Activated CD4-positive, alpha-beta memory T cell treated with anti-CD3 and anti-CD28 coated beads, Interleukin-2, amount 10 ng/mL, durations not matched to agents 7 days and 5 days (primary cell): ENCODE results near the gene KIF5C. TPM values are rescaled to one million over a fixed set of nuclear protein-coding genes. Genes with fewer than 3 reads are reported as not detected.
A peak's percentile ranks its signal among the peaks of the same experiment; 100 is the strongest.
"Not testable (repeated sequence)": the region's sequence is repeated elsewhere in the genome, so short reads cannot be mapped to it uniquely, and the experiment has no call there.

Source experiments
- CTCF ChIA-PET: fragments of 350-600 bp; sonication (Branson Sonifier 250); formaldehyde crosslinking; loops from one replicate; lab custom pipeline; 2021; ENCODE audit warnings: antibody characterized with exemption, inconsistent platforms; lab: Charles Lee
- POLR2A ChIA-PET: fragments of 350-600 bp; sonication (Branson Sonifier 250); formaldehyde crosslinking; loops from one replicate; lab custom pipeline; 2021; ENCODE audit warnings: antibody characterized with exemption; lab: Charles Lee
- DNase-seq: peaks from one replicate; pipeline ENCODE4 v3.0.0-alpha.2; 2020
- H3K27ac Mint-ChIP-seq: one replicate; pipeline ENCODE4 v1.8.0; 2021; ENCODE audit warnings: mild to moderate bottlenecking, mixed read lengths
- H3K27me3 Mint-ChIP-seq: one replicate; pipeline ENCODE4 v1.8.0; 2021; ENCODE audit warnings: mixed read lengths
- H3K36me3 Mint-ChIP-seq: one replicate; pipeline ENCODE4 v1.8.0; 2021; ENCODE audit warnings: low read depth, mixed read lengths
- H3K4me1 Mint-ChIP-seq: one replicate; pipeline ENCODE4 v1.8.0; 2021; ENCODE audit warnings: mixed read lengths
- H3K4me3 Mint-ChIP-seq: one replicate; pipeline ENCODE4 v1.8.0; 2021; ENCODE audit warnings: mild to moderate bottlenecking, mixed read lengths
- H3K9me3 Mint-ChIP-seq: one replicate; pipeline ENCODE4 v1.8.0; 2021; ENCODE audit warnings: mixed read lengths
- total RNA-seq, 2 experiments: library from RNA; stranded (reverse); gene quantifications; one replicate each; pipeline ENCODE4 v1.2.3, GENCODE V29; 2021

The KIF5C gene
- total RNA-seq, 2 experiments from 2014 or later, result 14.7 to 21.7 TPM

DNA sequence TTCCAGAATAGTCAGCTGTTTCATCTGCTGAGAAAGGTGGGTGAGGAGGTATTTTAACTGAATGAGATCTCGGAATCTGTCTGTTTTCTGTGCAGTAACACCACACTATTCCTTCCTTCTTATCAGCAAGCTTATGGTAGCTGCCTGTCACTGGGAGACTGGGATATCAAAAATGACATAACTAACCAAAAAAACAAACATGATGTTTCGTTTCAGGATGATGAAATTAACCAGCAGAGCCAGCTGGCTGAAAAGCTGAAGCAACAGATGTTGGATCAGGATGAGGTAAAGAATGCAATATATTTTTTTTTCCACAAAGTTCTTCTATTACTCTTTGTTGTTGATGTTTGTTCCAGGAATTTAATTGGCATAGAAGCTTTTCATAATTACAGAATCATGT lies 103.7 kb downstream of the KIF5C start:
- Mint-ChIP-seq H3K4me1 (no peaks in the 10 kb centered on the region), H3K4me3 (no peak overlapping the region), H3K27ac (no peak overlapping the region), H3K9me3 (no peaks in the 10 kb centered on the region), H3K27me3 (no peaks in the 10 kb centered on the region), H3K36me3 (peaks cover 24% of the 10 kb centered on the region)
- CTCF ChIA-PET, result interaction anchor here (1.1 kb wide), 1 partner anchor 40 kb away, joined by 3 read pairs; no protein-coding TSS in a partner anchor
- no peak for DNase-seq
- POLR2A ChIA-PET, result no interaction called here

DNA sequence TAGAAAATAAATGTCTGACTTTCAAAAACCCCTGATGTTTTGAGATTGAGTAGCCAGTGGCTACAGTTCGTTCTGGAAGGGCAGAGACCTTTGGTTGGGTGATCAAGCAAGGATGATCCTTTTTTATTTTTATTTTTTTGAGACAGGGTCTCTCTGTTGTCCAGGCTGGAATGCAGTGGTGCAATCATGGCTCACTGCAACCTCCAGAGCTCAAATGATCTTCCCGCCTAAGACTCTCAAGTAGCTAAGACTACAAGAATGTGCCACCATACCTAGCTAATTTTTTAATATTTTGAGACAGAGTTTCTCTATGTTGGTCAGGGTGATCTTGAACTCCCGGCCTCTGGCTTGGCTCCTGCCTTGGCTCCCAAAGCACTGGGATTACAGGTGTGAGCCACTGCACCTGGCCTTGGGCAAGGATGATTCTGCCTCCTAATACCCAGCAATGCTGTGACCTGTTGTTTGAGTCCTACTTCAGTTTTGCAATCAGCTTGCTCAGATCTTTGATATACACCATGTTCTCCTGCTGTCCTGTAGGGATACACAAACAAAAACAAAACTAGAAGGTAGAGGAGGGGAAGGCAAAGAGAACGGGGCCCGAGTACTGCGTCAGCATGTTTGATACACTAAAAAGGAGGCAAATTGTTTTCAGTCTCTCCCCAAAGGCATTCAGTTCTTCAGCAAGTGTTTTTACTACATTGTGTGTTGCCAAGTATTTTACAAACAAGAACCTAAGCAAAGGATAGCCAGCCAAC lies 104.3 kb downstream of the KIF5C start:
- H3K4me1 Mint-ChIP-seq, result no peaks in the 10 kb centered on the region
- no peak overlapping the region for H3K4me3 Mint-ChIP-seq
- H3K36me3 Mint-ChIP-seq, result peaks cover 27% of the 10 kb centered on the region
- DNase-seq, result no peak
- H3K9me3 Mint-ChIP-seq, result no peaks in the 10 kb centered on the region
- no peak overlapping the region for H3K27ac Mint-ChIP-seq
- no peaks in the 10 kb centered on the region for H3K27me3 Mint-ChIP-seq
- CTCF ChIA-PET, result interaction anchor here (0.5 to 1.1 kb wide), 2 partner anchors 39 to 42 kb away, joined by 3 to 4 read pairs; no protein-coding TSS in a partner anchor
- POLR2A ChIA-PET, result no interaction called here

DNA sequence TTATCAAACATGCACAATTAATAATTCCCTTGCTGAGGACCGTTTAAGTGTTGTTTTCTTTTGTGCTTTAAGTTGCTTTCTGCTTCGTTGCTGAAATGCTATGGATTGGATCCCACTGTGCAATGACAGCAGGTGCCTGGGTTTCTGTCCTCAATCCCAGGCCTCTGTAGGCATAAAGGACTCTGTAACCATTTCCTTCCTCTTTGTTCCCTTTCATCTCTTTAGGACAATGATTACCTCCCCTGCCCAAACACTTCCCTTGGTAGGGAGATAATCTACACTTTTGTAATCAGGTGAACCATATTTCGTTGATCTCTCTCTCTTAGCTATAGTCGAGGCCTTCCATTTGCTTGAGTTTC lies 104.9 kb downstream of the KIF5C start:
- H3K27me3 Mint-ChIP-seq, result no peaks in the 10 kb centered on the region
- POLR2A ChIA-PET, result interaction anchor here (0.6 kb wide), 1 partner anchor 265 kb away, joined by 3 read pairs; no protein-coding TSS in a partner anchor
- H3K4me3 Mint-ChIP-seq, result no peak overlapping the region
- CTCF ChIA-PET, result interaction anchor here (1.7 kb wide), 1 partner anchor 38 kb away, joined by 7 read pairs; no protein-coding TSS in a partner anchor
- no peak for DNase-seq
- no peaks in the 10 kb centered on the region for H3K4me1 Mint-ChIP-seq
- no peak overlapping the region for H3K27ac Mint-ChIP-seq
- H3K36me3 Mint-ChIP-seq, result peaks cover 24% of the 10 kb centered on the region
- H3K9me3 Mint-ChIP-seq, result no peaks in the 10 kb centered on the region

DNA sequence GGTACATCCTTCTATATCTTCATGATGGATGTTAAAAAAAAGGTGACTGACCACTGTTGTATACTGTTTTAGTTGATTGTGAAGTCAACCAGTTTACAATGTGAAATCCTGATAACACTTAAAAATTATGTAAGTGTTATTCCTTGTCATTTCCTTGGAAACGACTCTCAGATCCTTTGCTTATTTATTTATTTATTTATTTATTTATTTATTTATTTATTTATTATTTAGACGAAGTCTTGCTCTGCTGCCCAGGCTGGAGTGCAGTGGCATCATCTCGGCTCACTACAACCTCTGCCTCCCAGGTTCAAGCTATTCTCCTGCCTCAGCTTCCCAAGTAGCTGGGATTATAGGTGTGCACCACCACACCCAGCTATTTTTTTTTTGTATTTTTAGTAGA lies 105.5 kb downstream of the KIF5C start:
- ChIA-PET CTCF (interaction anchor here (1.2 to 1.7 kb wide), 2 partner anchors 10 to 37 kb away, joined by 3 to 7 read pairs; no protein-coding TSS in a partner anchor), POLR2A (interaction anchor here (0.6 kb wide), 1 partner anchor 265 kb away, joined by 3 read pairs; no protein-coding TSS in a partner anchor)
- not testable (repeated sequence) for H3K4me3 Mint-ChIP-seq, H3K27ac Mint-ChIP-seq, DNase-seq, H3K9me3 Mint-ChIP-seq, H3K27me3 Mint-ChIP-seq, H3K4me1 Mint-ChIP-seq
- peaks cover 27% of the 10 kb centered on the region for H3K36me3 Mint-ChIP-seq

DNA sequence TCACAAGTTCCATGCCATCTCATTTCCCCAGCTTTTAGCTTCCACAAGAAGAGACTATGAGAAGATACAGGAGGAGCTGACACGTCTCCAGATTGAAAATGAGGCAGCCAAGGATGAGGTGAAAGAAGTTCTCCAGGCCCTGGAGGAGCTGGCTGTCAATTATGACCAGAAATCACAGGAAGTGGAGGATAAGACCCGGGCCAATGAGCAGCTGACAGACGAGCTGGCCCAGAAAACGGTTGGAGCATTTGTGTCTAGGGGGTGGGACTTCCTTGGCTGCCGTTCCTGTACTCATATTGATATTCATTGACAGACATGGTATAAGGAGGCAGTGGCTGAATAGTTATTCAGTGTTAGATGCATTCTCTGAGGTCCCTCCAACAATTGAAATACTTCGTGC lies 106.3 kb downstream of the KIF5C start:
- ChIA-PET POLR2A (no interaction called here), CTCF (interaction anchor here (1.0 to 1.7 kb wide), 4 partner anchors 9 to 59 kb away, joined by 3 to 7 read pairs (median 3); no protein-coding TSS in a partner anchor)
- no peak overlapping the region for H3K27ac Mint-ChIP-seq
- peaks cover 27% of the 10 kb centered on the region for H3K36me3 Mint-ChIP-seq
- no peaks in the 10 kb centered on the region for H3K27me3 Mint-ChIP-seq
- no peaks in the 10 kb centered on the region for H3K4me1 Mint-ChIP-seq
- no peak overlapping the region for H3K4me3 Mint-ChIP-seq
- no peak for DNase-seq
- no peaks in the 10 kb centered on the region for H3K9me3 Mint-ChIP-seq

DNA sequence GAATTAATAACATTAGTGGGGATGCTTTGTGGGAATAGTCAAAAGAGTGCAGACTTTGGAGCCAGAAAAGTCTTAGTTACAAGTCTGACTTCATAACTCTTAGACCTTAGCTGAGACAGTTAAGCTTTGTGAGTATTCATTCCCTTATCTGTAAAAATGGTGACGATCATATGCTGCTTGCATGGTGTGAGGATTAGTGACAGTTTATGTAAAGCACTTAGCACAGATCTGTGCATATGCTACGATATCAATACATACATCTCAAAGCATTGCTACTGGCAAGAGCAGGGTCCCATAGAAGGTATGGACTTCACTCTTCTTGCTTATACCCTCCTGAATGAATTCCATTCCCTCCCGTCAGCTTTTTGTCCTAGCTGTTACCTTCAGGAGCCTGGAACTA lies 106.8 kb downstream of the KIF5C start:
- H3K4me3 Mint-ChIP-seq, result no peak overlapping the region
- no peaks in the 10 kb centered on the region for H3K4me1 Mint-ChIP-seq
- H3K27ac Mint-ChIP-seq, result no peak overlapping the region
- no peaks in the 10 kb centered on the region for H3K9me3 Mint-ChIP-seq
- no peak for DNase-seq
- ChIA-PET POLR2A (no interaction called here), CTCF (interaction anchor here (0.6 to 1.7 kb wide), 5 partner anchors 8 to 407 kb away, joined by 3 to 7 read pairs (median 3); no protein-coding TSS in a partner anchor)
- H3K27me3 Mint-ChIP-seq, result no peaks in the 10 kb centered on the region
- H3K36me3 Mint-ChIP-seq, result peaks cover 27% of the 10 kb centered on the region

DNA sequence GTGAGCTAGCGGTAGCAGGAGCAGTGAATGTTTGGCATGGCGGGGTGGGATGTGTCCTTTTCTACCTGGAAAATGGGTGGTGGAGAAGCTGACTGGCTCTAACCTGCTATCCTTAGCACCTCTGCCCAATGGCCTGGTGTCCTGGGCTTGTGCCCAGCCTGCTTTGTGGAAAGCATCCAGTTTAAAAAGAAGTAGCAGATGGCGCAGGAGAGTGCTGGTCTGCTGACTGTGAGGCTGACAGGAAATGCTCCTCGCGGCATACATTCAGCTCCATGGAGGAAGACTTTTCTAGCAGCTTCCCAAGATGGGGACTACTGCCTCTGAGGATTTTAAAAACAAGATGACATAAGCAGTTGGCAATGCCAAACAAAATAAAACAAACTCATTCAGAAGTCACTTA lies 107.3 kb downstream of the KIF5C start:
- ChIA-PET CTCF (interaction anchor here (0.6 to 1.1 kb wide), 3 partner anchors 11 to 407 kb away, joined by 3 read pairs; no protein-coding TSS in a partner anchor), POLR2A (no interaction called here)
- Mint-ChIP-seq H3K36me3 (peaks cover 27% of the 10 kb centered on the region), H3K27ac (no peak overlapping the region), H3K4me3 (no peak overlapping the region), H3K4me1 (no peaks in the 10 kb centered on the region), H3K27me3 (no peaks in the 10 kb centered on the region), H3K9me3 (no peaks in the 10 kb centered on the region)
- no peak for DNase-seq

DNA sequence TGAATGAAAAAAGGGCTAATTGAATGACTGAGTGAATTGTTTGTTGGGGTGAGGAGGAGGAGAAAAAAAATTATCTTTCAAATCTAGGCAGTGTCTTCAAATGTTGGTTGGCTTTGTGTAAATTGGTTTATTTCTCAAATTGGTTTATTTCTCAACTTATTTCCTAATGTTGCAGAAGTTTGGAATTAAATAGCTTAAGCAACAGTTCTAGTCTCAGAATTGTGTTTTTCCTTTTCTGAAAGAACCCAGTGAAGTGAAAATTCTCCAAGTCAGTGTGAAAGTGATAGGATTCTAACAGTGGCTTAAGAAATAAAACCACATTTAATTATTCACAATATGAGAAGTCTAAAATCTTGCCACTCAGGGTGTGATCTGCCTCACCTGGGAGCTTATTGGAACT lies 108.9 kb downstream of the KIF5C start:
- Mint-ChIP-seq H3K9me3 (no peaks in the 10 kb centered on the region), H3K36me3 (peaks cover 27% of the 10 kb centered on the region), H3K4me3 (no peak overlapping the region), H3K27ac (no peak overlapping the region), H3K4me1 (no peaks in the 10 kb centered on the region), H3K27me3 (no peaks in the 10 kb centered on the region)
- ChIA-PET POLR2A (no interaction called here), CTCF (interaction anchor here (0.6 kb wide), 1 partner anchor 714 kb away, joined by 3 read pairs; no protein-coding TSS in a partner anchor)
- no peak for DNase-seq

DNA sequence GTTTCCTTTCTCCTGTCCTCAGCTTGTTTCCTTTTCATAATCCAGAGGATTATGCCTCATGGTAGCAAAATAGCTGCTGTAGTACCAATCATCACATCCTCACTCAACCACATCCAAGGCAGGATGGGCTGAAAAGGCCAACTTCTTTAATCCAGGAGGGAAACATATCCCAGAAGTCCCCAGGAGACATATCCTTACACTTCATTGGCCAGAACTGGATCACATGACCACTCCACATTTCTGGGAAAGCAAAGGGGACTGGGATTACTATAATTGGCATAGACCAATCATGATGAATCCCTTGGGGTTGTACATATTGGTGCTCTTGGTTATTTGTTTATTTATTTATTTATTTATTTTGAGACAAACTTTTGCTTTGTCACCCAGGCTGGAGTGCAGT lies 109.4 kb downstream of the KIF5C start:
- DNase-seq, result no peak
- H3K27ac Mint-ChIP-seq, result no peak overlapping the region
- H3K9me3 Mint-ChIP-seq, result no peaks in the 10 kb centered on the region
- no peaks in the 10 kb centered on the region for H3K4me1 Mint-ChIP-seq
- ChIA-PET CTCF (interaction anchor here (0.6 kb wide), 1 partner anchor 713 kb away, joined by 3 read pairs; no protein-coding TSS in a partner anchor), POLR2A (no interaction called here)
- no peak overlapping the region for H3K4me3 Mint-ChIP-seq
- H3K36me3 Mint-ChIP-seq, result peaks cover 27% of the 10 kb centered on the region
- H3K27me3 Mint-ChIP-seq, result no peaks in the 10 kb centered on the region

DNA sequence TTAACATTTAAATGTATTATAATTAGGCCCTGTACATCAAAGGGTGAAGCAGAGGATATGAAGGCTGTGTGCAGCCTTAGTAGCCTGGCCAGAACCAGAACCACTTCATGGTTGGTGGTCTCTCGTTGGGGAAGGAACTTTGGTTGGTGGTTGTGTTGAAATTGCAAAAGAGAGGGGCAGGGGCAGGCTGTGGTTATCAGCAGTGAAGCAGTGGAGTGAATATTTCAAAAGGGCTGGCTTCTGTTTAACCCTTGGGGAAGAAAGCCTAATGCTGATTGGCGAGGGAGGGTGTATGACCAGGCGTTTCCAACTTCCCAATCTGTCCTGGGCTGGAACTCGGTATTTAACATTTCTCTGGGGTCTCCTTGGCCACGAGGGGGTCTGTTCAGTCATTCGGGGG lies 112.3 kb downstream of the KIF5C start:
- no peak for DNase-seq
- no peak overlapping the region for H3K4me3 Mint-ChIP-seq
- CTCF ChIA-PET, result interaction anchor here (1.2 kb wide), 1 partner anchor 60 kb away, joined by 3 read pairs; no protein-coding TSS in a partner anchor
- POLR2A ChIA-PET, result interaction anchor here (0.6 kb wide), 1 partner anchor 1783 kb away, joined by 3 read pairs; no protein-coding TSS in a partner anchor
- no peak overlapping the region for H3K27ac Mint-ChIP-seq
- H3K36me3 Mint-ChIP-seq, result peaks cover 17% of the 10 kb centered on the region
- H3K27me3 Mint-ChIP-seq, result no peaks in the 10 kb centered on the region
- H3K9me3 Mint-ChIP-seq, result no peaks in the 10 kb centered on the region
- no peaks in the 10 kb centered on the region for H3K4me1 Mint-ChIP-seq

DNA sequence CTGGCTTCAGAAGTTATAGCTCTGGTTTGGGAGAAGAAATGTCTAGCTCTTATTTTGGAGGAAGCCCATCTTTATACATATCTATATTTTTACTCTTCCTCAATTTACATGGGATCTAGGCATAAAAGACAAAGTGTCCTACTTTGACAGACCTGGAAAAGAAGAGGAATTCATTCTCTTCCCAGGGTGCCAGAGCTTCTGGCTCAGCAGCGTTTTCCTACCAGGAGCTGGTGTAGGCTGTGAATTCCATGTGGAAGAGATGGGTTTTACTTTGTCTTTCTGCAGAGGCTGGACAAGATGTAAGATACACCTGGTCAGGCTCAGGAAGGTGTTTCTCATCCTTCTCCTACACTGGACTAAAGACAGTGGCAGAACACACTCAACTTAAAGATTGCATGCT lies 113.3 kb downstream of the KIF5C start:
- peaks cover 13% of the 10 kb centered on the region for H3K36me3 Mint-ChIP-seq
- no peaks in the 10 kb centered on the region for H3K27me3 Mint-ChIP-seq
- H3K4me1 Mint-ChIP-seq, result no peaks in the 10 kb centered on the region
- no peak overlapping the region for H3K27ac Mint-ChIP-seq
- POLR2A ChIA-PET, result no interaction called here
- no peak for DNase-seq
- no peak overlapping the region for H3K4me3 Mint-ChIP-seq
- no peaks in the 10 kb centered on the region for H3K9me3 Mint-ChIP-seq
- CTCF ChIA-PET, result interaction anchor here (0.6 to 1.1 kb wide), 2 partner anchors 173 to 479 kb away, joined by 3 read pairs; no protein-coding TSS in a partner anchor

DNA sequence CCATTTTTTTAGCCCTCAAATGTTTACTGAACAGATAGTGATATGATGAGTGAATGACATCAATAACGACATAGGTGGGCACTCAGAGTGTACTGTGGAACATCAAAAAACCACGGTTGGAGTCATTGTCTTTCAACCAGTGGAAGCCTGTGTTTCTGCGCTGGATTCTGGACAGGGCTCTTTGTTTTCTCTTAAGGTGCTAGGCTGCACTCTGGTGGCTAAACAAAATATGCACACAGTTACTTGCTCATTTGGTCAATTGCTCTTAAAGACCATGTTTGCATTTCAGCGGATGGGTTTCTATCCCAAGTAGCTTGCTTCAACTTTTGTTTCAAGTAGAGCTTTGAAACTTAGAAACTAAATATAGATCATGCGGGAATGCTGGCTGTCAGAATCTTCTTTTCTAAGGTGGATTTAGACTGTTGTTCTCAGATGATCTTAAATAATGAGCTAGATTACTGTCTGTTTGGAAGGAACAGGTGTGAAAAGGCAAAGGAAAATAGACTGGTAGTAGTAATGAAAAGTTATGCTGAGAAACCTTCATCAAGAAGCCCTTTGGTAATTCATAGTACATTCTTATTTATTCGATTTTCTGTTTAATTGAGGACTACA lies 115.0 kb downstream of the KIF5C start:
- POLR2A ChIA-PET, result interaction anchor here (0.8 kb wide), 1 partner anchor 481 kb away, joined by 5 read pairs; no protein-coding TSS in a partner anchor
- H3K4me3 Mint-ChIP-seq, result no peak overlapping the region
- DNase-seq, result peak; percentile 55
- no peak overlapping the region for H3K27ac Mint-ChIP-seq
- H3K27me3 Mint-ChIP-seq, result no peaks in the 10 kb centered on the region
- H3K36me3 Mint-ChIP-seq, result peaks cover 3% of the 10 kb centered on the region
- CTCF ChIA-PET, result interaction anchor here (0.7 to 1.1 kb wide), 7 partner anchors 9 to 1000 kb away, joined by 3 to 4 read pairs (median 3); no protein-coding TSS in a partner anchor
- no peaks in the 10 kb centered on the region for H3K4me1 Mint-ChIP-seq
- H3K9me3 Mint-ChIP-seq, result no peaks in the 10 kb centered on the region

DNA sequence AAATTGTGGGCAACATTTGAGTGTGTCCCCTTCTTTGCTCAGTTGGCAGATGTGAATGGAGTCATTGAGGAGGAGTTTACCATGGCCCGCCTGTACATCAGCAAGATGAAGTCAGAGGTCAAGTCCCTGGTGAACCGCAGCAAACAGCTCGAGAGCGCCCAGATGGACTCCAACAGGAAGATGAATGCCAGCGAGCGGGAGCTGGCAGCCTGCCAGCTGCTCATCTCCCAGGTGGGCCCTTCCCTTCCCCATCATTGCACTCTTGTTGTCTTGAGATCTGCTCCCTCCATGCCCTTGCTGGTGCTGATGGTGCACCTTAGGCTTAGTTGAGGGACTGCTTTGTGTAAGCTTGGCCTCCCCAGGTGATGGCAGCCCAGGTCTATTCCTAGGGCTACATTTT lies 115.9 kb downstream of the KIF5C start:
- ChIA-PET POLR2A (no interaction called here), CTCF (no interaction called here)
- no peak for DNase-seq
- H3K4me1 Mint-ChIP-seq, result no peaks in the 10 kb centered on the region
- H3K27ac Mint-ChIP-seq, result no peak overlapping the region
- no peaks in the 10 kb centered on the region for H3K36me3 Mint-ChIP-seq
- H3K4me3 Mint-ChIP-seq, result no peak overlapping the region
- H3K9me3 Mint-ChIP-seq, result no peaks in the 10 kb centered on the region
- no peaks in the 10 kb centered on the region for H3K27me3 Mint-ChIP-seq
